Duodenal mucosa (tissue), 2 donors: Measurements from ENCODE around the gene HENMT1.

Experiments used
- H3K27ac ChIP-seq: one replicate; pipeline ENCODE4 v1.7.0; 2013; ENCODE audit warnings: low read depth, low read length
- H3K27me3 ChIP-seq, 2 donors: one replicate each; pipeline ENCODE4 v1.7.0; 2013; ENCODE audit warnings: low read length in 2 of 2, control low read depth in 1 of 2; ENCODE audit not compliant: insufficient read depth in 2 of 2, control insufficient read depth in 1 of 2
- H3K36me3 ChIP-seq, 2 donors: one replicate each; pipeline ENCODE4 v1.7.0; 2013; ENCODE audit warnings: low read length in 2 of 2, control low read depth in 1 of 2; ENCODE audit not compliant: insufficient read depth in 2 of 2, control insufficient read depth in 1 of 2
- H3K4me1 ChIP-seq, 2 donors: one replicate each; pipeline ENCODE4 v1.7.0; 2013; ENCODE audit warnings: low read length in 2 of 2, control low read depth in 1 of 2; ENCODE audit not compliant: insufficient read depth in 2 of 2, control insufficient read depth in 1 of 2
- H3K4me3 ChIP-seq, 2 donors: one replicate each; pipeline ENCODE4 v1.7.0; 2013; ENCODE audit warnings: low read length in 2 of 2, low read depth in 1 of 2
- H3K9ac ChIP-seq, 2 donors: one replicate each; pipeline ENCODE4 v1.7.0; 2013; ENCODE audit warnings: low read length in 2 of 2, low read depth in 1 of 2
- H3K9me3 ChIP-seq, 2 donors: one replicate each; pipeline ENCODE4 v1.7.0; 2013; ENCODE audit warnings: low read length in 2 of 2, control low read depth in 1 of 2; ENCODE audit not compliant: control insufficient read depth in 1 of 2

The HENMT1 gene

GRCh38 chr1:108609483-108610049, 51.3 kb downstream of the HENMT1 start:
- peaks cover 0 to under 1% of the 10 kb centered on the region in 2 donors for H3K4me1 ChIP-seq
- H3K4me3 ChIP-seq: no peak overlapping the region
- H3K9me3 ChIP-seq: no peaks in the 10 kb centered on the region
- H3K27ac ChIP-seq: no peak overlapping the region
- H3K27me3 ChIP-seq: no peaks in the 10 kb centered on the region
- no peak overlapping the region for H3K9ac ChIP-seq
- peaks cover 0 to 36% of the 10 kb centered on the region in 2 donors for H3K36me3 ChIP-seq

- Histone ChIP-seq H3K9ac (no peak overlapping the region), H3K27ac (no peak overlapping the region), H3K9me3 (no peaks in the 10 kb centered on the region), H3K27me3 (no peaks in the 10 kb centered on the region), H3K4me3 (no peak overlapping the region), H3K4me1 (no peaks in the 10 kb centered on the region), H3K36me3 (peaks cover 12 to 34% of the 10 kb centered on the region in 2 donors)
These were observed 54.4 kb downstream of the HENMT1 start for GRCh38 chr1:108606478-108606877.

- H3K27ac ChIP-seq: no peak overlapping the region
- no peaks in the 10 kb centered on the region for H3K27me3 ChIP-seq
- H3K9me3 ChIP-seq: no peaks in the 10 kb centered on the region
- no peaks in the 10 kb centered on the region for H3K4me1 ChIP-seq
- H3K4me3 ChIP-seq: no peak overlapping the region
- H3K36me3 ChIP-seq: peaks cover 12 to 32% of the 10 kb centered on the region in 2 donors
- no peak overlapping the region for H3K9ac ChIP-seq
These were observed 55.3 kb downstream of the HENMT1 start for GRCh38 chr1:108605633-108606032.

GRCh38 chr1:108601708-108602410, 59.0 kb downstream of the HENMT1 start:
- H3K36me3 ChIP-seq: peaks cover 12 to 17% of the 10 kb centered on the region in 2 donors
- H3K27me3 ChIP-seq: no peaks in the 10 kb centered on the region

GRCh38 chr1:108600504-108600903, 60.4 kb downstream of the HENMT1 start:
- H3K9ac ChIP-seq: no peak overlapping the region
- no peak overlapping the region for H3K4me3 ChIP-seq
- no peaks in the 10 kb centered on the region for H3K9me3 ChIP-seq
- peaks cover 3 to 16% of the 10 kb centered on the region in 2 donors for H3K4me1 ChIP-seq
- peaks cover 12 to 17% of the 10 kb centered on the region in 2 donors for H3K36me3 ChIP-seq
- H3K27ac ChIP-seq: no peak overlapping the region
- H3K27me3 ChIP-seq: no peaks in the 10 kb centered on the region

More at GRCh38 chr1:108601708-108602410, 59.0 kb downstream of the HENMT1 start:
- peaks cover 0 to 8% of the 10 kb centered on the region in 2 donors for H3K4me1 ChIP-seq
- H3K4me3 ChIP-seq: no peak overlapping the region
- no peaks in the 10 kb centered on the region for H3K9me3 ChIP-seq
- H3K9ac ChIP-seq: no peak overlapping the region
- H3K27ac ChIP-seq: no peak overlapping the region

GRCh38 chr1:108598340-108598739, 62.6 kb downstream of the HENMT1 start:
- H3K27me3 ChIP-seq: no peaks in the 10 kb centered on the region
- peaks cover 2 to 16% of the 10 kb centered on the region in 2 donors for H3K36me3 ChIP-seq
- H3K9ac ChIP-seq: no peak overlapping the region
- no peak overlapping the region for H3K27ac ChIP-seq
- no peaks in the 10 kb centered on the region for H3K9me3 ChIP-seq
- H3K4me3 ChIP-seq: no peak overlapping the region
- H3K4me1 ChIP-seq: peaks cover 3 to 16% of the 10 kb centered on the region in 2 donors
